Pulmonary artery endothelial cell (primary cell): ENCODE data around the gene RNF19B. TPM values are rescaled to one million over a fixed set of nuclear protein-coding genes. Genes with fewer than 3 reads are reported as not detected.
"Not testable (repeated sequence)": the region's sequence is repeated elsewhere in the genome, so short reads cannot be mapped to it uniquely, and the experiment has no call there.

Experiments
- DNase-seq: peaks from one replicate; pipeline ENCODE4 v3.0.0-alpha.2; 2011; ENCODE audit warnings: low read depth, low spot score
- total RNA-seq: library from RNA; depleted of rRNA; stranded (reverse); fragments of >200 nt; gene quantifications from 2 replicates; pipeline ENCODE4 v1.2.3, GENCODE V29; 2014

RNF19B gene
- total RNA-seq, 1 donor from 2014 or later: 30.9 TPM

GRCh38 chr1:32992489-32993323 is 28.1 kb upstream of the RNF19B start:
- DNase-seq: no peak

DNA sequence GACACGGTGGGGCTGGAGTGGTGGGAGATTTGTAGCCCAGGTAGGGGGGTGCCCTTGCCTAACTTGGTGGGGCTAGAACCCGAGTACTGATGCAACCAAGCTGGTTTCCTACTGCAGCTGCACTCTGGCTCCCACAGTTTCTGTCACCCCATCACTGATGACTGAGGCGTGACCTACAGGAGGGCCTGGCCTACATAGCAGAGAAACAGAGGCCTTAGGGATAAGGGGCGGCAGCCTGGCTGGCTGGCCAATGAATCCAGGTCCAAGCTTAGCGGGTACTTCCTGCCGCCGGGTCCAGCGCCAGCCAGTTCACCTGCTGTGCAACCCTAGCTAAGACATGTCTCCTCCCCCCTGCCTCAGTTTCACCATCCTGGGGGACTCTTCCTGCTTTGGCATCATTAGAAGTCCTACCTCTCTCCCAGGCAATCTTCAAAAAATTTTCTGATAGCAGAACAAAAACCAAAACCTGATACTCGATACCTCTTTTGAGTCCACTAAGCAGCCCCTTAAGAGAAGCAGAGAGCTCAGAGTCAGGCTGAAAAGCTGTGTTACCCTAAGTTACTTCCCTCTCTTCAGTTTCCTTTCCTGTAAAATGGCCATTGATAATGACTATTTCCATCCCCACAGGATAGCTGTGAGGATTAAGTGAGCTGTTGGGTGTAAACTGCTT is 27.3 kb upstream of the RNF19B start:
- no peak for DNase-seq

GRCh38 chr1:32991386-32991785 is 26.8 kb upstream of the RNF19B start:
- DNase-seq: no peak

DNA sequence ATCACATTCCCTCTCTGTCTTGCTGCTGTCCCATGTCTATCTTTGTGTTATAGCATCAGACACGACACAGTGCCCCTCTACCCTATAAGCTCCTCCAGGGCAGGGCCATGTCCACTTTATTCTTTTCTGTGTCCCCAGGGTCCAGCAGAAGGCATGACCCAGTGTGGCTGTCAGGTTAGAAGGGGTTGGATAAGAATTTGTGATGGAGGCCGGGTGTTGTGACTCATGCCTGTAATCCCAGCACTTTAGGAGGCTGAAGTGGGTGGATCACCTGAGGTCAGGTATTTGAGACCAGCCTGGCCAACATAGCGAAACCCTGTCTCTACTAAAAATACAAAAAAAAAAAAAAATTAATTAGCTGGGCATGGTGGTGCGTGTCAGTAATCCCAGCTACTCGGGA is 26.3 kb upstream of the RNF19B start:
- DNase-seq: no peak

- DNase-seq: peak; percentile 89
Measured at GRCh38 chr1:32989160-32990050, 24.8 kb upstream of the RNF19B start.

DNA sequence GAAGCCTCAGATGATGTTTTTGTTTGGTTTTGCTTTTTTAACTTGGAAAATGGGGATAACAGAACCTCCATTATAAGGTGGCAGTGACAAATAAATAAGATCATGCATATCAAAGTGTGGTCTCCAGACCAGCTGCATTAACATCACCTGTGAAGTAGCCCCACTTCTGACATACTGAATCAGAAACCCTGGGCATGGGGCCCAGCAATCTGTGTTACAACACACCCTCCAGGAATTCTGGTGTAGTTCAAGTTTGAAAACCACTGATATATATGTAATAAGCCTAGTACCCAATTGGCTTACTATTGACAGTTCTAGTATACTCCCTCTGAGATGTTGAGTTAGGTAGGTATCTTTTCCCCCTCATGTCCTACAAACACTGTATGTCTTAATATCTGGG is 24.1 kb upstream of the RNF19B start:
- no peak for DNase-seq

DNA sequence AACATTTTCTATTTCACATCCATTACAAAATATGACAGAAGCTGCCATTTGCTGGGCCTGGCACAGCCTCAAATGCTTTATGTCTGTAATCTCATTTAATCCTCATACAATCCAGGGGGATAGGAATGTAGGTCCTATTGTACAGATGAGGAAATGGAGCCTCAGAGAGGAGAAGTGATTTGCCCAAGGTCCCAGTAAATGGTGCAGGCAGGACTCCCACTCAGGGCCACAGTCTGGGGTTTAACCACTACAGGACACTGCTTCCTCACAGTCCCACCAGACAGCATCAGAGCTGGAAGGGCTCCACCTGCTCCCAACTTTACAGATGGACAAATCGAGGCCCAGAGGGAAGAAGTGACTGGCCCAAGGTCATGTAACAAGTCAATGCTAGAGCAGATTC is 20.6 kb upstream of the RNF19B start:
- DNase-seq: no peak

DNA sequence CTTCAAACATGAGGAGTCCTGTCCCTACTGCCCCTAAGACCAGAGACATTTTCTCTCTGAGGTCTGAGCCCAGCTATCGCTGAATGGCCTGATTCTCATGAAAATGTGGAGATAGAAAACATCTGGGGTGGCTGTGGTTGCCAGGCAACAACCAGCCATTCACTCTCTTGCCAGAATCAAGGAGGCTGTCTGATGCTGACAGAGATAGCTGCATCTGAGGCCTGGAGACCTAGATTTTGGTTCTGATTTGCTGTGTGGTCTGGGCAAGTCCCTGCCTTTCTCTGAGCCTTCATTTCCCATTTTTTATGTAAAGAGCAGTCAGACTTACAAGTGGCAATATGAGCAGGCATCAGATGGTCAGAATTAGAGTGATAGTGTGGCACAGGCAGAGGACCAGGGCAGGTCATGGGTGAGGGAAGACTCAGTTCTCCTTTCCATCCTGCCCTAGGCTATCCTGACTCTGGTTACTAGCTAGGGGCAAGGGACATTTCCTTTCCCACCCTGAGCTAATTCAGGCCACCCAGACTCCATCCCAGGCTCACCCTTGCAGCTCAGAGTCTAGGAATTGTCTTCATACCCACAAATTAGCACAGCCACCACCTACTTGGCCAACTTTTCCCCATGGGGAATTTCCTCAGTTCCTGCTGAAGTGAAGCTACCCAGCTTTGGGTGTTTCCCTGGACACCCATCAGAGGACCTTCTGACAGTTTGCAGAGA is 20.0 kb upstream of the RNF19B start:
- DNase-seq: no peak

DNA sequence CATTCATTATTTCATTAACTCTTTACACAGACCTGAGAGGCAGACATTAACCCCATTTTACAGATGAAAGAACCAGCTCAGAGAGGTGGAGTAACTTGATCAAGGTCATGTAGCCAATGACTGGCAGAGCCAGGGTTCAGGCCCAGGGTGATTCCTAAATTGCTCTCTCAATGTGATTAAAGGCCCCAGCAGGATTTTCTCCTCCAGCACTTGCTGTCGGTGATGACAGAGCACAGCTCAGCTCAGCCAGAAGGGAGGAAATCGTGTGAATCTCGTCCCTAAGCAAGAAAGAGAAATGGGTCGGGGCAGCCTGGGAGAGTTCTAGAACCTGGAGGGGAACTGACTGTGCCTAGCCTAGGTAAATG is 19.5 kb upstream of the RNF19B start:
- no peak for DNase-seq

DNA sequence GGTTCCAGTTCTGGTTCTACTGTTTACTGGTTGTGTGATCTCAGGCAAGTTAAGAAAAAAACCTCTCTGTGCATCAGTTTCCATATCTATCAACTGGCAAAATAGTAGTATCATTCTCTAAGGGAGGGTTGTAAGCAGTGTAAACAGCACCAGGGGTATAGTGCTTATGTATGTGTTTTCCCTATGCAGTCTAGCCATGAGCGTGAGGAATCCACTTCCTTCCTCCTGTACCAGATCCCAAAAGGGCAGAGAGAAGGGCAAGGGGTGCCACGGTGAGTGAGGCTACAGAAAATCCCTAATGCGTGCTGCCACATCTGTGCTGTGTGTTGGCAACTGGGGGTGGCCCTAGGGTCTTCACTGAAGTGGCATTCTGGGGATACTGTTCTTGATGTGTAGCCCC is 18.4 kb upstream of the RNF19B start:
- no peak for DNase-seq

GRCh38 chr1:32981003-32981901 is 16.6 kb upstream of the RNF19B start:
- DNase-seq: peak; percentile 90

- no peak for DNase-seq
Measured at GRCh38 chr1:32980080-32980479, 15.5 kb upstream of the RNF19B start.

DNA sequence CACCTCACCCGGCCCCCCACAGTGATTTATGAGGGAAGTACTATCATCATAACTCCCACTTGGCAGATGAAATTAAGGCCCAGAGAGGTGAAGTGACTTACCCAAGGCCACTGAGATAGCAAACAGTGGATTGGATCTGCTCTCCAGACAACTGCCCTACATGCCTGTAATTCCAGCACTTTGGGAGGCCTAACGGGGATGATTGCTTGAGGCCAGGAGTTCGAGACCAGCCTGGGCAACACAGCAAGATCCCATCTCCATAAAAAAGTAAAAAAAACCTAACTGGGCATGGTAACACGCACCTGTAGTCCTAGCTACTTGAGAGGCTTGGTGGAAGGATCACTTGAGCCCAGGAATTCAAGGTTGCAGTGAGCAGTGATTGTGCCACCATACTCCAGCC is 14.2 kb upstream of the RNF19B start:
- DNase-seq: no peak

DNA sequence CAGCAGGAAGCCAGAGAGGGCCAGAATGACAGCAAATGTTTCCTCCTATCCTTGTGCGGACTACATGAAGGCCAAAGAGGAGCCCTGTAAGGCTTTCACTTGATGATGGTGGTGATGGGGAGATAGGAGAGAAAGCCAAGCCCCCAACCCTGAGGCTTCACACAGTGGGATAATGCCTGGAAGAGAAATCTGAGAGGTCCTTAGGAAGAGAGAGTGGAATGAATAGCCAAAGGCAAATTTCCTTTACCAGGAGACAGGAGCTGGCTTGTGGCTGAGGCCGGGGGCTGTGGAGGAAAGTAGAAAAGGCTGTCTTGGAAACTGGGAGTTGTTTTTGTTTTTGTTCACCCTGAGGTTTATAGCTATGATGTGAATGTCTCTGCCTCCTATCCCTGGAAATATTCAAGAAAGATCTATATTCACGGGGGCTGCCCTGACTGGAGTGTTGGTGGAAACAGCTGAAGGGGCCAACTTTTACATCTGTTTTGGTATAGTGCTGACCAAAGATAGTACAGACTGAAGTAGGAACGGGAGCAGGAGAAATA is 13.0 kb upstream of the RNF19B start:
- no peak for DNase-seq

DNA sequence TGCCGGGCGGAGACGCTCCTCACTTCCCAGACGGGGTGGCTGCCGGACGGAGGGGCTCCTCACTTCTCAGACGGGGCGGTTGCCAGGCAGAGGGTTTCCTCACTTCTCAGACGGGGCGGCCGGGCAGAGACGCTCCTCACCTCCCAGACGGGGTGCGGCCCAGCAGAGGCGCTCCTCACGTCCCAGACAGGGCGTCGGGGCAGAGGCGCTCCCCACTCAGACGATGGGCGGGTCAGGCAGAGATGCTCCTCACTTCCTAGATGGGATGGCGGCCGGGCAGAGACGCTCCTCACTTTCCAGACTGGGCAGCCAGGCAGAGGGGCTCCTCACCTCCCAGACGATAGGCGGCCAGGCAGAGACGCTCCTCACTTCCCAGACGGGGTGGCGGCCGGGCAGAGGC is 10.4 kb upstream of the RNF19B start:
- not testable (repeated sequence) for DNase-seq

DNA sequence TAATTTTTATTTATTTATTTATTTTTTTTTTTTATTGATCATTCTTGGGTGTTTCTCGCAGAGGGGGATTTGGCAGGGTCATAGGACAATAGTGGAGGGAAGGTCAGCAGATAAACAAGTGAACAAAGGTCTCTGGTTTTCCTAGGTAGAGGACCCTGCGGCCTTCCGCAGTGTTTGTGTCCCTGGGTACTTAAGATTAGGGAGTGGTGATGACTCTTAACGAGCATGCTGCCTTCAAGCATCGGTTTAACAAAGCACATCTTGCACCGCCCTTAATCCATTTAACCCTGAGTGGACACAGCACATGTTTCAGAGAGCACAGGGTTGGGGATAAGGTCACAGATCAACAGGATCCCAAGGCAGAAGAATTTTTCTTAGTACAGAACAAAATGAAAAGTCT is 8.8 kb upstream of the RNF19B start:
- DNase-seq: not testable (repeated sequence)

- DNase-seq: no peak
Measured at GRCh38 chr1:32972814-32973428, 8.3 kb upstream of the RNF19B start.

DNA sequence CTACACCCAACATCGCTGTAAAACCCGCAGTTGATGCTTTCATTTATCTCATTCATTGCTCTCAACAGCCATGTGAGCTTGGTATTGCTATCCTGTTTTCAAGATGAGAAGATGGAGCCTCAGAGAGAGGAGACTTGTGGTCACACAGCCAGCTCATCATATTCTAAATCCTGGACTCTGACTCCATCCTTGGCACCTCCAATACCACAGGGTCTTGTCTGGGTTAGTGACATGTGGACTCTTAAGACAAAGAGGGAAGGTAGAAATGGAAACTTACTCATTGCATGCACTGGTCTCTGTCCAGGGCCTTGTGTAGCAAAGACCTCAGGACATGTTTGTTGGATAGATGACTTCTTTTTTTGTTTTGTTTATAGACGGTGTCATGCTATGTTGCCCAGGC is 7.0 kb upstream of the RNF19B start:
- DNase-seq: no peak

- DNase-seq: no peak
Measured at GRCh38 chr1:32971156-32971555, 6.5 kb upstream of the RNF19B start.

DNA sequence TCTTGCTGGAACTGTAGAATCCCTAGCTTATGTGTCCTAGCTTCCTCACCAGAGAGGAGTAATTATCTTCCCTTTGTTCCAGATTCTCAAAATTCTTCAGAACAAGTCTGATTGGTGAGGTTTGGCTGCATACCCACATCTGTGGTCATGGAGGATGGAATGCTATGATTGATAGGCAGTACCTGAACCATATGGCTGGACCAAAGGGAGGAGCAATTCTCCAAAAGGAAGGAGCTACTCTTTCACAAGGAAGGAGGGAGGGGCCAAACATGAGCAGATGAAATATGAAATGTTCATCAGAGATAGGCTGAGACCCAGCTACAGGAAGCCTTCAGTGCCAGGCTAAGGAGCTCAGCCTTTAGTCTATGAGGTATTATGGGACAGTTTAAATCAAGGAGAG is 5.0 kb upstream of the RNF19B start:
- DNase-seq: no peak
